Endothelial cell of umbilical vein (primary cell): ENCODE measurements around the gene FAM107A.

Experiments
- CTCF ChIP-seq, 2 donors: IDR thresholded peaks; 1 replicate in 1 of 2; 2 replicates in 1 of 2; pipeline ENCODE4 v1.5.1; 2011; ENCODE audit warnings: low read length in 2 of 2, mild to moderate bottlenecking in 2 of 2, moderate library complexity in 2 of 2, control low read depth in 1 of 2, inconsistent platforms in 1 of 2, low read depth in 1 of 2; ENCODE audit not compliant: insufficient read depth in 1 of 2; ENCODE audit errors: extremely low read depth in 1 of 2
- EZH2 ChIP-seq: IDR thresholded peaks from 2 replicates; pipeline ENCODE4 v1.6.1; 2012; ENCODE audit warnings: borderline replicate concordance, low read depth, mild to moderate bottlenecking, moderate library complexity, low read length, inconsistent platforms; ENCODE audit not compliant: severe bottlenecking
- GATA2 ChIP-seq: IDR thresholded peaks from 2 replicates; pipeline ENCODE4 v1.7.0; 2011; ENCODE audit warnings: low read depth, mild to moderate bottlenecking, moderate library complexity, mixed read lengths, low read length; ENCODE audit not compliant: insufficient read length, insufficient read depth
- MAX ChIP-seq: IDR thresholded peaks from 2 replicates; pipeline ENCODE4 v1.6.1; 2011; ENCODE audit not compliant: insufficient read depth, insufficient read length
- POLR2A ChIP-seq: IDR thresholded peaks from 2 replicates; pipeline ENCODE4 v1.6.1; 2012; ENCODE audit warnings: low read depth, mild to moderate bottlenecking, control low read depth, low read length
- POLR2AphosphoS5 ChIP-seq: IDR thresholded peaks from 2 replicates; pipeline ENCODE4 v1.6.1; 2012; ENCODE audit warnings: low read depth, mild to moderate bottlenecking, control low read depth, low read length, moderate library complexity; ENCODE audit not compliant: insufficient read depth

DNA sequence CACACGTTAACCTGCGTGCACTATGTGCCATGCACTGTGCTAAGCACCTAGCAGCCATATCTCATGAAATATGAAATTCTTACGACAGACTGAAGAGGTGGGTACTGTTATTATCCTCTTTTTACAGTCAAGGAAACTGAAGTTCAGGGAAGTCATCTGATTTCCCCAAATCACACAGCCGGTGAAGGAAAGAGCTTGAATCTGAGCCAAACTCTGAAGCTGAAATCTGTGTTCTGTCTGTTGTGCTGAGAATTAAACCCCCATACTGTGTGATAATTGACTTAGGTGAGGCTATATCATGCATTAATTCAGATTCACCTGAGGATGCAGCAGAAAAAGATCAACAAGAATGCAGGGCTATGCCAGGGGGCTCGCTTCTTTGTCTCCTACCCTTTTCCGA is 475 bp downstream of the FAM107A start:
- no peak for TF ChIP-seq CTCF (IDR thresholded peaks at IDR 0.05; ENCODE audit: extremely low read depth in 1 of 2, insufficient read depth in 1 of 2, low read depth in 1 of 2, low read length in 2 of 2)
- no peak for TF ChIP-seq POLR2A
- TF ChIP-seq EZH2 = no peak
- TF ChIP-seq POLR2AphosphoS5 = no peak
- TF ChIP-seq MAX = no peak
- TF ChIP-seq GATA2 = no peak
